GM19468 (cell line): ENCODE results near the gene ZCWPW1.
A peak's percentile ranks its signal among the peaks of the same experiment; 100 is the strongest.

ENCODE experiments used
- ATAC-seq: cut with Tn5 transposase; IDR thresholded peaks from one replicate; pipeline ENCODE4 v1.9.1; 2021; ENCODE audit warnings: mild to moderate bottlenecking, moderate library complexity, moderate number of reproducible peaks; ENCODE audit not compliant: unreplicated experiment; ENCODE audit errors: extremely low read depth

The ZCWPW1 gene, protein sequence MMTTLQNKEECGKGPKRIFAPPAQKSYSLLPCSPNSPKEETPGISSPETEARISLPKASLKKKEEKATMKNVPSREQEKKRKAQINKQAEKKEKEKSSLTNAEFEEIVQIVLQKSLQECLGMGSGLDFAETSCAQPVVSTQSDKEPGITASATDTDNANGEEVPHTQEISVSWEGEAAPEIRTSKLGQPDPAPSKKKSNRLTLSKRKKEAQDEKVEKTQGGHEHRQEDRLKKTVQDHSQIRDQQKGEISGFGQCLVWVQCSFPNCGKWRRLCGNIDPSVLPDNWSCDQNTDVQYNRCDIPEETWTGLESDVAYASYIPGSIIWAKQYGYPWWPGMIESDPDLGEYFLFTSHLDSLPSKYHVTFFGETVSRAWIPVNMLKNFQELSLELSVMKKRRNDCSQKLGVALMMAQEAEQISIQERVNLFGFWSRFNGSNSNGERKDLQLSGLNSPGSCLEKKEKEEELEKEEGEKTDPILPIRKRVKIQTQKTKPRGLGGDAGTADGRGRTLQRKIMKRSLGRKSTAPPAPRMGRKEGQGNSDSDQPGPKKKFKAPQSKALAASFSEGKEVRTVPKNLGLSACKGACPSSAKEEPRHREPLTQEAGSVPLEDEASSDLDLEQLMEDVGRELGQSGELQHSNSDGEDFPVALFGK

DNA sequence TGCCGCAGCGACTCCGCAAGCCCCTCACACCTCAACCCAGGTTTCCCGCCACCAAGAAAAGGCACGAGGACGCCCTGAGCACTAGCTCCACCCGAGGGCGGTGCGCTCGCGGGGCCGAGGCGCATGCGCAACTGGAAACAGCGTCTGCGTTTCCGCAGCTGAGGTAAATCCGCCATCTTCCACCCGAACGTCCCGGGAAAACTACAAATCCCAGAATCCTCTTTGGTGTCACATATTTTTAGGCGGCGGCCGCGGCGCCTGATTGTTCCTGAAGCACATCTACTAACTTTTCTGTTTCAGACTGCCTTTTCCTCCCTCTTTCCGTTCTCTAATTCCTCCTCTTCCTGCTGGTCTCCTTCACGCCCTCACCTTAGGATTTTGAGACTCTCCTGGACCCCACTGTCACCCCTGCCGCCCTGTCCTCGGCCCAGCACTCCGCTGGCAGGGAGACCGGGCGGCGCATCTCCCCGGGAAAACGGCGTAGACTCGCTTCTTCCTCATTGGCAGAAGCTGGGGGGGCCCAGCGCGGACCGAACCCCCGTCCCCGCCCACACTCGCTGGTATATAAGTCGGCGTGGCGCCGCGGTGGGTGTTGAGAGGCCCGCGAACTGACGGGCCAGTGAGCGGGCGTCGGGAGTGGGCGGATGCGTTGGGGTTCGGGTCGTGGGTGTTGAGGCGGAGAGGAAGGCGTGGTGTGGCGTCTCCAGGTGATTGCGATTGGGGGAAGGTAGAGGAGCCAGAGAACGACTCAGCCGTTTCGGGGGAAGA is at the start of gene ZCWPW1:
Gene ZCWPW1, minus strand, starts transcription at position 505 of the 768 bp plus-strand sequence. CDS start 8,054 bp downstream, outside the sequence.
- ATAC-seq = peak; percentile 36

DNA sequence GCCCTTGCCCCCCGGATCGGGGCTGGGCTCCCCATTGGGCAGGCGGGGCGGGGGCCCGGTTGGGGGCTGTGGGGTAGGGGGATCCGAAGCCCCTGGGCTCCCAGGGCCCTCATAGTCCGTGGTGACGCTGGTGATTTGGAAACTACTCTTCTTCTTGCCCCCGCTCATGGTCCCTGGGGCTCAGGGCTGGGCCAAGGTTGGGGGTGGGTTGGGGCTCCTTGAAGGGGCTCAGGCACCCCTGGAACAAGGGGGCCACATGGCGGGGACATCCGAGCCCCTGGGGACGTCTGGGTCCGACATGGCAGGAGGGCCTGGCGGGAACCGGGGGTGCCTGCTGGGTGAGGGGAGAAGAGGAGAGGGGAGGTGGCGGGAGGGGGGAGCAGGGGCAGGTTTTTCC is 49.4 kb upstream of the ZCWPW1 start:
- ATAC-seq = no peak

DNA sequence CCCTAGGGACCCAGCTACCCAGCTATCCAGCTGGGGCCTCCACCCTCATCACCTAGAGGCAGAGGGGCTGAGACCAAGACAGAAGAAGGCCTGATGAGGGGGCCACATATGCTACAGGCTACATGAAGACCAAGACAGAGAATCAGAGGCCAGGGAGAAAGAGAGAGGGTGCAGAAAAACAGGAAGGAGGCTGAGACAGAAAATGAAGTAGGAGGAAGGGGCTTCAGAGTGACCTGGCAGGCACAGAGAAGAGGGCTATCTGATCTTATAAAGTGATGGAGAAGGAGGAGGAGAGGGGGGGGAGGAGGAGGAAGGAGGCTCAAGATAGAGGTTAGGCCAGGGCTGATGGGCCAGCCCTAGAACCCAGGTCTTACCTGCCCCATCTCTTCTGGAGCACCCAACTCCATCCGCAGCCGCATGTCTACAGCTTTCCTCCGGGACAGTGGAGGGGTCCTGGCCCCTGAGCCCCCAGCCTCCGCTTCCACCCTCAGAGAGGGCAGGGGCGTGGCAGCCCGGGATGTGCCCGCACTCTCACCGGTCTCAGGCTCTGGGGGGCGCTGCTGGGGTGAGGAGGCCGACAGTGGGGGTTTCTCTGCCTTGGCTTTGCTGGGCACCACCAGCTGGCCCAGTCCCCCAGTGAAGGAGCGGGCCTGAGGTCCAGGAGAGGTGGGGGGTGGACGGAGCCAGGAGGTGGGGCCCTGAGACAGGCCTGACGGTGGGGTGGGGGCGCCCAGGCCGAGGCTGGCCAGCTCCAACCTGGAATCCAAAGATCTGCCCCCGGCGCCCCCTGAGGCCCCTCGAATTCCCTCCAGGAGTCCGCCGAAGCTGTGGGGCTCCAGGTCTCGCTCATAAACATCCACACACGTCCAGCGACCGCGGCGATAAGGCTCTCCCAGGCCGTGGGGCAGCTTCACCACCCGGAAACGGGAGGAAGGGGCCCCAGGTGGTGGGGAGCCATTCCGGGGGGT is 48.7 kb upstream of the ZCWPW1 start:
- no peak for ATAC-seq

DNA sequence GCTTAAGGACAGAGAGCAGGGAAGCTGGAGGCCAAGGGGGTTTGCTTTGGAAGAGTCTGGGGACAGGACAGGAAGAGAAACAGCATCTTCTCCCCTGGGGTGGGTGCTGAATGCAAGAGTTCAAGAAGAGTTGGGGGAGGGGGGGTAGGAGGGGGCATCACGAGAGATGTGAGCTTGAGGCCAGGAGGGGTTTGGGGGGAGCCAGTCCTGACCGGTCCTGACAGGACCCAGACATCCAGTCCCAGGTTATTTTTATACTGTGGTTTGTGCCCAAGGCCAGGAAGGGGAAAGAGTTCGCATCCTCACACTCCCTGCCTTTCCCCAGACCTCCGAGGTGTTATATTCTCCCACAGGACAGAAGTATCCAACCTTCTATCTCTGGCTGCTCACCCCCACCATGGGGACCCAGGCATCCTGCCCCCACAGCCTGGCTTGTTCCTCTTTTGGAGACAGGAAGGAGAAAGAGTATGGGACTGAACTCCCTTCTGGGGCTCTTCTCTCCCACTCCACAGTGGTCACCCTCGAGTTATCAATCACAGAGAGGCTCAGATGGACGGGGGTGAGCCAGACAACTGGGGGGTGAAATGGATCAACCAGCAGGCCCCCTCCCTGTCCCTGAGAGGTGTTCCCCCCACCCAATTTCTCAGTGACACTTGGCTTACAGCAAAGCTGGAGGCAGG is 47.7 kb upstream of the ZCWPW1 start:
- no peak for ATAC-seq

DNA sequence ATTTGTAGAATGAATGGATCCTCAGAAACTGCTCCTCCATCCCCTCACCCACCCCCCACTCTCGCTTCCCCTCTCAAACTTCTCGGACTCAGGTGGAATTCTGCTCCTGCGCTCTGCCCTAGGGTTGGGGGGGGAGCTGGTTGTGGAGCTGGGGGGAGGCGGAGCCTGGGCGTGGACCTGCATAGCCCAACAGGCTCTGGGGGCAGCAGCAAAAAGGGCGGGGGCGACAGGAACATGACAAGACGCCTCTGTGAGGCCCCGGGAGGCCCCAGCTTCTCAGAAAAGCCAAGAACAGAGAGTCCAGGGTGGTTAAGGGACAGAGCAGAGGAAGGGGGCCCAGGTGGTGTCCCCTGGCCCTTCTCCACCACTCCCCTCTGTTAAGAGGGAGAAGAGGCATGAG is 47.0 kb upstream of the ZCWPW1 start:
- ATAC-seq = no peak

DNA sequence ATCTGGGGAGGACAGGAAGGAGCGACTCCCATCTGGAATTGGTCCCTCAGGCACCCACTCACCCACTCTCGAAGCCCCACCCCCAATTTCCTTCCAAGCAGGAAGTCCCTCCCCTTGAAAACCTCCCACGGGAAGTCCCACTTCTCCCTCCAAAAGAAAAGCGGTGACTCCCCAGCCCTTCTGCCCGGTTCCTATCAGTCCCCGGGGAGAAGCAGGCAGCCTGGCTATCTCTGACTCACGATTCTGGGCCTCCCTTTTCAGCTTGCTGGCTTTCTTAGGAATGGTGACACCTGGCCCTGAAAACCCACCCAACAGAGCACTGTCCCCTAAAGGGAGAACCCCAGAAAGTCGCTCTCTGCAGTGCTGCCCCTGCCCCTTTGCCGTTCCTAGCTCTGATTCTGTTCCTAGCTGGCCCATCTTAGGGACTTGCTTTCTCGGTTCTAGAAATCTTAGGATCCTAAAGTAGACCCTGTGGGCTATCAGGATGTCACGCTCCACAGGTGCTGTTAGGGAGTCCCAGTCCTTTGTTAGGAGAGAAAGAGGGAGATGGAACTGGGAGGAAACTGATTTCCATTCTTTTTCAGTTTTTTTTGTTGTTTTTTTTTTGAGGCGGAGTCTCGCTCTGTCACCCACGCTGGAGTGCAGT is 44.5 kb upstream of the ZCWPW1 start:
- ATAC-seq = no peak

DNA sequence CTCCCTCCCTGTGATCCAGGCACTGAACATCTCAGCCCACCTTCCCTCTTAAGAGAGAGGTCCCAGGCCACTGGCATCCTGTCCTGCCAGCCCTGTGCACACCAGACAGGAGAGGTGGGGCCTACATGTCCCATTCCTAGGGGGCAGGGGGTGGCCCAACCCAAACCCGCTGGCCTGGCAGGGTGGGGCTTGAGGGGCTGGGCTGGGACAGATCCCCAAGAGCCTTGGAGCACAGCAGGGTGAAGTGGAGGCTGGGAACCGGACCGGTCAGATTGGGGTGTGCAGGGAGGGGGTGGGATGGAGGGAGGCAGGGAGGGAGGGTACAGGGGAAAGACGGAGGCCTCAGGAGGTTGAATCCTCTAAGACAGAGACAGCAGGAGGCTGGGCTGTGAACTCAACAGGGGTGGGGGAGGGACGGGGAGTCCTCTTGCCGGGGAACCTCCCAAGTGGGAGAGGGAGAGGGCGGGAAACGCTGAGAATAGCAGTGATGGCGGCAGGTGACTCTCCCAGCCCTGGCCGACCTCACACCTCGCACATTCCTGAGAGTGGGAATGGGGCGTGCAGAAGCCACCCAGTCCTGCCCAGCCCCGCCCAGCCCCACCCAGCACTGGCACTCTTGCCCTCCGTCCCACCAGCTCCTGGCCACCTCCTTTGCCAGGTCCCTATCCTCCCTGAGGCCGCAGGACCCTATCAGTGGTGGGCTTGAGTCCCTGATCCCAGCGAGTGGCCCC is 43.8 kb upstream of the ZCWPW1 start:
- no peak for ATAC-seq

DNA sequence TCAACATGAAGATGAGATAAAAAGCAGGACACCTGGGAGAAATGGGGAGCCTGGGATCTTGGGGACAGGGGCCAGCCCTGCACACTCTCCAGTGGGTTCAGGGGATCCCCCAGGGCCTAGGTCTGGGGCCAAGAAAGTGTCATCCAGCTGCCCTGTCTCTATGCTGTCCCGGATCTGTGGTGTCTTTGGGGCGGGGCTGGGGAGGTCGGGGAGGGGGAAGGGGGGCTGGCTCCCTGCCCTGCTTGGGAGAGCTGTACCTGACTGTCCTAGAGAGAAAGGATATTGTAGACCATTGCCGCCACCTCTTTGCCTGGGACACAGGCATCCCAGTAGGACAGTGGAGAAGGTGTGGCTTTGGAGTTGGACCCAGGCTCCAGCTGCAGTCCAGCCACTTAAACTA is 42.5 kb upstream of the ZCWPW1 start:
- ATAC-seq = no peak

DNA sequence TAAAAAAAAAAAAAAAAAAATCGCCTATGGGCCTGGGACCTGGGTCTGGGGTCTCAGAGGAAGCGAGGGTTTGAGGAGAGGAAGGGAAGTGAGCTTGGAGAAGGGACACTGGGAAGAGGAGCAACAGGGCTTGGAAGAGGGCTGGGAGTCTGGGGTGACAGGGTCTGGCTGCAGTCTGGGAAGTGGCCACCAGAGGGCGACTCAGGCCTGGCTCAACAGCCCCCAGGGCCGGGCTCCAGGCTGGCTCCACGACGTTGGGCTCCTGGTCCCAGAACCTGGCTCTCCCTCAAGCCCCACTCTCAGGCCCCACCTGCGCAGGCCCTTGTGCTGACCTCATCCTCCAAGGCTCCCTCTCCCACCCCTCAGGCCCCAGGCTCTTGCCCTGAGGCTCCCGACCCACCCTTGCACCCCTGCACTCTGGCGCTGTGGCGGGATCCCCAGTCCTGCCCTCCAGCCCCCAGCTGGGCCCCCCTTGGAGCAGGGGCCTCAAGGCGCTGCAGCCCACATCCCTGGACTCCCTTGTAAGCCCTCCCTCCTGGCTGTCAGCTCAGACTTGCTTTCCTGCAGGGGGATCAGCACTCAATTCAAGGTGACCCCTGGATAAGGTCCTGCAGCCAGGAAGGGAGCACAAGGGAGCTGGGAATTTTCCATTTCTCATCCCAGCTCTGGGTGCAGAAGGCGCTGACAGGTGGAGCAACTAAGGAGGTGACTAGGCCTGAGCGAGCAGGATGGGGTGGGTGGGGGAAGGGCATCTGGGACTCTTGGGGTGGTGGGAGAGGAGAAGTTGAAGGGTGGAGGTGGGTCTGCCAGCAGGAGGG is 40.9 kb upstream of the ZCWPW1 start:
- ATAC-seq = no peak

DNA sequence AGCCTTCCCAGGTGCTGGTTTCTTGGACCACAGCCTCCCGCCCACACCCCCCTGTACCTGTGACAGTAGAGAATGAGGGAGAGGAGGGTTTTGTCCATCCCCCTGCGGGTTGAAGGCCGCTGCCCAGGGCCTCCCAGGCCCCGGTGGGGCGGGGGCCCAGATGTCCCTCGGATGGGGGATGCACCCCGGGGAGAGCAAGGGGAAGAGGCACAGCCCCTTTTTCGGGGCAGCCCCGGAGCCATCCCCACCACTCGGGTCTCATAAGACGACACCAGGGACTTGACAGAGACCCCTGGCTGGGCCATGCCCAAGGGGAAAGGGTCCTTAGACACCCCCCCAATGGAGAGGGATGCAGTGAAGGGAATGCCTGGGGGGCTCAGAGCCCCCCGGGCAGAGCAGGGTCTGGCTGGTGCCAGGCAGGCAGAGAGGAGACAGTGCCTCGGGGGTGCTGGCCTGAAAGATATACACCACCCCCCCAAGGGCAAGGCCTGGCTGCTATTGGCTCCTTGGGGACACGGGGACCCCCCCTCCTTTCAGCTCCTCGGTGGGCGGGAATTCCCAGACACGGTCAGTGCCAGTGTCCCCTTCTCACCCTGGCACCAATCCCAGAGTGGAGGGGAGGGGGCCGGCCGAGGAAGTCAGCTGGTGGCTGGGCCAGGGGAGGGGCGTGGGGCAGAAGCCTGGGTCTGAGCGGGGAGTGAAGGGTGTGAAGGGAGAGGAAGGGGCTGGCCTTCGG is 39.3 kb upstream of the ZCWPW1 start:
- ATAC-seq = no peak

DNA sequence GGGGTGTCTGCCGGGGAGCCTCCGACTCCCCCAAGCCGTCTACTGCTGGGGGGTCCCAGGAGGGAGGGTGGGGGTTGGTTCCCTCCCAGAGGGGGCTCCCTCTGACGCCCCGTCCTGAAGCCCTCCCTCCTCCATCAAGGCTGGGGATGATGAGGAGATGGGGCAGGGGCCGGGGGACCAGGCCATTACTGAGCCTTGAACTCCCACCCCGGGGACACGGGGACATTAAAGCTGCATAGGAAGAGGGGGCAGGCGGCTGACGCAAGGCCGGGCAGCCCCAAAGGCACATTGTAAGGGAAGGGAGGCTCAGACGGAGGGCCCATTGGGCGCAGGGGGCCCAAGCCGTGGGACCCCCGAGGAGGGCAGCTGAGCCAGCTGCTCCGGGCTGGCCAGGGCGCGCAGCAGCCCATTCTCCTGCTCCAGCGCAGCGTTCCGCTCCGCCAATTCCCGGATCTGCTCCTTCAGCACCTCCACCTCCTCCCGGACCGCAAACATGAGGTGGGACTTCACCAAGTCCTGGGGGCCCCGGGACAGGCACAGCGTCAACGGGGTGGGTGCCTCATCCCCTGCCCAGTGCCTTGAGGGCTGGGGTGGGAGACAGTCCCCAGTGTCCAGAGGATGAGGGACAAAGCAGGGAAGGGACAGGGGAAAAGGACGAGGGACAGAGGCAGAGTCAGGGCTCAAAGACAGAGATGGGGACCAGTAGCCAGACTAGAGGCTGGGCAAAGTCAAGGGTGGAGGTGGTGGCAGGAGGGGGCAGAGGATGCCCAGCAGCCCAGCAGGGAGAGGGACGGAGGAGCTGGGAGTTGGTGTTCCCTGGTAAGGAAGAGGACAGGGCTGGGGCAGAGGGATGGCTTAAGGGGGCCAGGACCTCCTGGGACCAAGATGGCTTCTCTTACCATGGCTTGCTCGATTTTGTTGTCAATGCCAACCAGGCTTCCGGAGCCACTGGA is 38.4 kb upstream of the ZCWPW1 start:
- no peak for ATAC-seq

DNA sequence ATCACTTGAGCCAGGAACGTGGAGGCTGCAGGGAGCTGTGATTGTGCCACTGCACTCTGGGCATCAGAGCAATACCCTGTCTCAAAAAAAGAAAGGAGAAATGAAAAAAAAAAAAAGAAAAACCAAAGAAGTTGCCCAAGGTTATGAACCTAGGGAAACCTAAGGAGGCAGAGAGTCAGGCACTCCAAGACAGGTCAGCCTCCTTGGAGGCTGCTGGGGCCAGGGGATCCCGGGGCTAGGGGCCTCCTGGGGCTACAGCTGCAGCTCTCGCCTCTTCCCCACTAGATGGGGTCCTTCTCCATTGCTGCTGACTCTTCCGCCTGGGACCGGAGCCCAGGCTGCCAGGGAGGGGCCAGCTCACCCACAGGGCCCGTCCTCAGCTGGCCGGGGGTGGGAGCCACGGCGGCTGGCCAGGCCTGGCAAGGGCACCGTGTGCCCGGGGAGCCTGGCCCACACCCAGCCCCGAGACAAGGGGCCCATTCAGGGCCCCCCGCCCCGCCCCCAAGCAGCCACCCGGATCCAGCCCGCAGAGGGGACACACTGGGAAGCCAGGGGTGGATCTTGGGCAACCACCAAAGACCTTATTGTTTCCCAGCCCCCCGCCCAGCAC is 37.3 kb upstream of the ZCWPW1 start:
- no peak for ATAC-seq

DNA sequence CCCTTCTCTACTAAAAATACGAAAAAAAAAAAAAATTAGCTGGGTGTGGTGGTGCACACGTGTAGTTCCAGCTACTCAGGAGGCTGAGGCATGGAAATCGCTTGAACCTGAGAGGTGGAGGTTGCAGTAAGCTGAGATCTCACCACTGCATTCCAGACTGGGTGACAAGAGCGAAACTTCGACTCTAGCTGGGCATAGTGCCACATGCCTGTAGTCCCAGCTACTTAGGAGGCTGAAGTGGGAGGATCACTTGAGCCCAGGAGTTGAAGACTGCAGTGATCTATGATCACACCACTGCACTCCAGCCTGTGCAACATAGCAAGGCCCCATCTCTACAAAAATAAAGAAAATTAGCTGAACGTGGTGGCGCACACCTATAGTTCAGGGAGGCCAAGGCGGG is 36.8 kb upstream of the ZCWPW1 start:
- no peak for ATAC-seq

DNA sequence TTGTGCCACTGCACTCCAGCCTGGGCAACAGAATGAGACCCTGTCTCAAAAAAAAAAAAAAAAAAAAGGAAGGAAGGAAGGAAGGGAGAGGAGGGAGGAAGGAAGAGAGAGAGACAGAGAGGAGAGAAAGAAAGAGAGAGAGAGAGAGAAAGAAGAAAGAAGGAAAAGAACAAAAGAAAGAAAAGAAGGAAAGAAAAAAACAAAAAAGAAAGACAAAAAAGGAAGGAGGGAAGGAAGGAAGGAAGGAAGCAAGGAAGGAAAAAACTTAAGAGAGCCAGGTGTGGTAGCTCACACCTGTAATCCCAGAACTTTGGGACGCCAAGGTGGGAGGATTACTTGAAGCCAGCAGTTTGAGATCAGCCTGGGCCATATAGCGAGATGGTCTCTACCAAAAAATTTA is 36.3 kb upstream of the ZCWPW1 start:
- ATAC-seq = no peak

DNA sequence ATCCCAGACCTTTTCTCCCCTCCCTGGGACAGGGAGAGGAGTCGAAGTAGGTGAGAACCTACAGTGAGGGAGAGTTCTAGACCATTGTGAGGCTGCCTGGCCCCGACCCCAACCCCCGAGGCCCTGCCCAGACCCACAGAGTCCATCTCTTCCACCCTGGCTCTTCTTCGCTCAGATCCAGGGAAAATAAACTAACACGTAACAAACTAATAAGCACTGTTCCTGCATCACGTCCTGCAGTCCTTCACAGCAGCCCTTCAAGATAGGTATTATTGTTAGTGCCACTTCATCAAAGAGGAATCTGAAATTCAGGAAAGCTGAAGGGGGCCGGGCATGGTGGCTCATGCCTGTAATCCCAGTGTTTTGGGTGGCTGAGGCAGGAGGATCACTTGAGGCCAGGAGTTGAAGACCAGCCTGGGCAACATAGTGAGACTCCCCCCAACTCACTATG is 35.7 kb upstream of the ZCWPW1 start, which contains the start of gene SPACDR:
Gene SPACDR, minus strand, starts transcription at position 51 of the 451 bp plus-strand sequence. CDS start 235 bp downstream, outside the sequence.
- ATAC-seq = no peak
